SK-N-SH (cell line): ENCODE measurements around the gene CTTN. TPM values are rescaled to one million over a fixed set of nuclear protein-coding genes. Genes with fewer than 3 reads are reported as not detected.
A peak's percentile ranks its signal among the peaks of the same experiment; 100 is the strongest.

Source experiments
- CTCF ChIA-PET: fragments of 300-600, 350-600 bp; formaldehyde crosslinking; extraction: SDS; loops from one replicate; lab custom pipeline; 2021; lab: Yijun Ruan, JAX
- POLR2A ChIA-PET: fragments of 350-600 bp; sonication (Branson Sonifier 250); formaldehyde crosslinking; extraction: SDS; loops from one replicate; lab custom pipeline; 2020; ENCODE audit warnings: antibody characterized with exemption, inconsistent platforms; lab: Yijun Ruan, JAX
- DNase-seq: peaks from one replicate; pipeline ENCODE4 v3.0.0; 2012
- H2AFZ ChIP-seq: fragments of 200-600 bp; sonication (generic); 2 replicates; pipeline ENCODE4 v1.8.1; 2016; ENCODE audit warnings: antibody characterized with exemption, mild to moderate bottlenecking, low read depth
- H3F3A ChIP-seq: fragments of 200-600 bp; sonication (generic); replicated peaks from 2 replicates; pipeline ENCODE3; 2016; ENCODE audit warnings: antibody characterized with exemption, mild to moderate bottlenecking; ENCODE audit not compliant: insufficient read depth
- H3K27ac ChIP-seq, 2 experiments: fragments of 200-500 bp in 1 of 2; fragments of 200-600 bp in 1 of 2; sonication (Bioruptor generic) in 1 of 2; sonication (generic), shearing (Covaris generic) in 1 of 2; 2 replicates each; pipeline versions ENCODE4 v1.5.1 to v1.6.1; 2014 to 2016; ENCODE audit warnings: low read depth in 2 of 2, inconsistent platforms in 1 of 2, low read length in 1 of 2, mild to moderate bottlenecking in 1 of 2, mixed read lengths in 1 of 2
- H3K27me3 ChIP-seq: fragments of 200-600 bp; sonication (generic), shearing (Covaris generic); 2 replicates; pipeline ENCODE4 v1.6.1; 2016; ENCODE audit warnings: mixed run types; ENCODE audit not compliant: insufficient read depth
- H3K36me3 ChIP-seq, 2 experiments: fragments of 200-500 bp in 1 of 2; fragments of 200-600 bp in 1 of 2; sonication (Bioruptor generic) in 1 of 2; sonication (generic) in 1 of 2; replicated peaks in 1 of 2; 2 replicates each; pipeline versions ENCODE3 to v1.5.1; 2014 to 2016; ENCODE audit warnings: low read length in 1 of 2, mild to moderate bottlenecking in 1 of 2; ENCODE audit not compliant: insufficient read depth in 2 of 2, control insufficient read depth in 1 of 2
- H3K4me1 ChIP-seq, 2 experiments: fragments of 200-500 bp in 1 of 2; fragments of 200-600 bp in 1 of 2; sonication (Bioruptor generic) in 1 of 2; sonication (generic), shearing (Covaris generic) in 1 of 2; 2 replicates each; pipeline versions ENCODE4 v1.5.1 to v1.6.1; 2014 to 2016; ENCODE audit warnings: low read depth in 1 of 2, low read length in 1 of 2, mixed run types in 1 of 2; ENCODE audit not compliant: insufficient read depth in 2 of 2, control insufficient read depth in 1 of 2
- H3K4me2 ChIP-seq: fragments of 200-600 bp; sonication (generic), shearing (Covaris generic); 2 replicates; pipeline ENCODE4 v1.6.1; 2017; ENCODE audit warnings: mixed run types
- H3K4me3 ChIP-seq, 2 experiments: fragments of 200-500 bp in 1 of 2; fragments of 200-600 bp in 1 of 2; sonication (Bioruptor generic) in 1 of 2; sonication (generic), shearing (Covaris generic) in 1 of 2; 2 replicates each; pipeline versions ENCODE4 v1.5.1 to v1.8.1; 2014 to 2016; ENCODE audit warnings: low read depth in 2 of 2, inconsistent platforms in 1 of 2, low read length in 1 of 2, mild to moderate bottlenecking in 1 of 2, mixed read lengths in 1 of 2, moderate library complexity in 1 of 2
- H3K79me2 ChIP-seq: fragments of 200-600 bp; sonication (generic); 2 replicates; pipeline ENCODE4 v1.8.1; 2017; ENCODE audit warnings: mild to moderate bottlenecking; ENCODE audit not compliant: insufficient read depth
- H3K9ac ChIP-seq: fragments of 200-600 bp; sonication (generic); 2 replicates; pipeline ENCODE4 v1.6.1; 2017; ENCODE audit warnings: mixed run types
- H3K9me2 ChIP-seq: fragments of 200-600 bp; sonication (generic); 2 replicates; pipeline ENCODE4 v1.6.1; 2017; ENCODE audit warnings: mixed run types
- H3K9me3 ChIP-seq: fragments of 200-600 bp; sonication (generic); 2 replicates; pipeline ENCODE4 v1.6.1; 2017; ENCODE audit warnings: mixed run types, mild to moderate bottlenecking, moderate library complexity
- H4K20me1 ChIP-seq: fragments of 200-600 bp; sonication (generic); 2 replicates; pipeline ENCODE4 v1.6.1; 2017; ENCODE audit warnings: mild to moderate bottlenecking, mixed run types; ENCODE audit not compliant: insufficient read depth
- CHD2 ChIP-seq: fragments of 150-350 bp; IDR thresholded peaks from 2 replicates; pipeline ENCODE4 v1.6.1; 2018; ENCODE audit warnings: low read length; ENCODE audit not compliant: partially characterized antibody
- CTCF ChIP-seq: fragments of 200-600 bp; sonication (generic); IDR thresholded peaks from 2 replicates; pipeline ENCODE4 v1.6.1; 2017; ENCODE audit warnings: antibody characterized with exemption, mild to moderate bottlenecking, moderate library complexity
- EZH2phosphoT487 ChIP-seq: fragments of 200-600 bp; sonication (generic); IDR thresholded peaks from 2 replicates; pipeline ENCODE4 v1.6.1; 2017; ENCODE audit warnings: low read depth, mixed run types, mild to moderate bottlenecking, antibody characterized with exemption, moderate library complexity, borderline replicate concordance
- FOSL2 ChIP-seq: IDR thresholded peaks from 2 replicates; pipeline ENCODE4 v1.4.0; 2012; ENCODE audit warnings: low read depth, mild to moderate bottlenecking, moderate library complexity, borderline replicate concordance
- IRF3 ChIP-seq: fragments of 150-350 bp; IDR thresholded peaks from 2 replicates; pipeline ENCODE4 v1.6.1; 2016; ENCODE audit warnings: mild to moderate bottlenecking, low read depth, low read length
- MXI1 ChIP-seq: IDR thresholded peaks from 2 replicates; pipeline ENCODE4 v1.6.1; 2012; ENCODE audit warnings: mild to moderate bottlenecking, low read depth, low read length, improper control_type of control experiment
- PBX3 ChIP-seq: IDR thresholded peaks from 2 replicates; pipeline ENCODE4; 2012
- POLR2AphosphoS5 ChIP-seq: IDR thresholded peaks from 2 replicates; pipeline ENCODE4 v1.6.1; 2012; ENCODE audit warnings: low read depth, low read length
- RAD21 ChIP-seq: IDR thresholded peaks from 2 replicates; pipeline ENCODE4 v1.6.1; 2012; ENCODE audit warnings: mild to moderate bottlenecking, low read length
- RCOR1 ChIP-seq: fragments of 150-350 bp; IDR thresholded peaks from 2 replicates; pipeline ENCODE4 v1.6.1; 2017; ENCODE audit warnings: antibody characterized with exemption, low read length
- RXRA ChIP-seq: IDR thresholded peaks from 2 replicates; pipeline ENCODE4 v1.4.0; 2012; ENCODE audit warnings: low read depth, mild to moderate bottlenecking, borderline replicate concordance
- SIN3A ChIP-seq: IDR thresholded peaks from 2 replicates; pipeline ENCODE4 v1.6.1; 2012; ENCODE audit warnings: low read depth, mild to moderate bottlenecking, low read length, moderate library complexity, borderline replicate concordance
- SMC3 ChIP-seq: IDR thresholded peaks from 2 replicates; pipeline ENCODE4 v1.6.1; 2012; ENCODE audit warnings: low read depth, low read length, improper control_type of control experiment
- TCF12 ChIP-seq: IDR thresholded peaks from 2 replicates; pipeline ENCODE4 v1.4.0; 2012
- TEAD4 ChIP-seq: IDR thresholded peaks from 2 replicates; pipeline ENCODE4 v1.4.0; 2012; ENCODE audit warnings: mild to moderate bottlenecking, borderline replicate concordance; ENCODE audit not compliant: insufficient read depth
- USF1 ChIP-seq: IDR thresholded peaks from 2 replicates; pipeline ENCODE4 v1.4.0; 2012; ENCODE audit warnings: low read depth, borderline replicate concordance
- USF2 ChIP-seq: fragments of 150-350 bp; IDR thresholded peaks from 2 replicates; pipeline ENCODE4 v1.6.1; 2017; ENCODE audit warnings: antibody characterized with exemption, low read length, low read depth, borderline replicate concordance
- YY1 ChIP-seq: IDR thresholded peaks from 2 replicates; pipeline ENCODE4 v1.4.0; 2012; ENCODE audit warnings: low read depth, mild to moderate bottlenecking
- WGBS: methylation state at CpG from one replicate; pipeline ENCODE4 v1.1.6; 2017; ENCODE audit warnings: low lambda C conversion rate; 5-methylcytosine and 5-hydroxymethylcytosine counted together
- polyA plus RNA-seq, 3 experiments: library from polyadenylated mRNA; depleted of rRNA; stranded (reverse); fragments of >200 nt; gene quantifications; 2 replicates each; pipeline ENCODE4 v1.2.3, GENCODE V29; 2012

CTTN gene
- polyA plus RNA-seq, 1 of the 3 experiments (the other 2 are of a cell fraction) = 243 TPM

- Histone ChIP-seq H3K9me3 (no peaks in the 10 kb centered on the region), H3F3A (peaks cover 15% of the 10 kb centered on the region), H4K20me1 (peaks cover 50% of the 10 kb centered on the region; the same call in 1 of the 2 replicates), H3K27me3 (no peaks in the 10 kb centered on the region), H3K9me2 (no peaks in the 10 kb centered on the region), H3K4me2 (no peak overlapping the region), H3K4me3 (no peak overlapping the region), H3K27ac (no peak overlapping the region), H3K36me3 (peaks cover 61 to 84% of the 10 kb centered on the region in 2 experiments), H3K4me1 (no peaks in the 10 kb centered on the region; a peak in 1 of 4 replicates), H3K9ac (no peak overlapping the region), H2AFZ (no peak overlapping the region), H3K79me2 (peaks cover 61% of the 10 kb centered on the region; the same call in 1 of the 2 replicates)
- DNase-seq = no peak
- CTCF ChIA-PET = no interaction called here
- POLR2A ChIA-PET = interaction anchor here (0.7 kb wide), 1 partner anchor 15 kb away, joined by 3 read pairs; no protein-coding TSS in a partner anchor
- peak; percentile 51 for TF ChIP-seq CTCF
- TF ChIP-seq POLR2AphosphoS5 = no peak
- WGBS = 83% methylated on average over 5 of the region's 10 CpGs
Measured at GRCh38 chr11:70415191-70415590, 16.9 kb downstream of the CTTN start.

GRCh38 chr11:70415642-70416395, 17.5 kb downstream of the CTTN start:
- H3K9ac ChIP-seq = no peak overlapping the region
- H2AFZ ChIP-seq = no peak overlapping the region
- H4K20me1 ChIP-seq = peaks cover 54% of the 10 kb centered on the region
- no peak overlapping the region for H3K27ac ChIP-seq
- no peak overlapping the region for H3K4me3 ChIP-seq
- H3K4me2 ChIP-seq = no peak overlapping the region
- POLR2A ChIA-PET = interaction anchor here (0.7 kb wide), 1 partner anchor 16 kb away, joined by 3 read pairs; no protein-coding TSS in a partner anchor
- H3K4me1 ChIP-seq = no peaks in the 10 kb centered on the region; a peak in 1 of 4 replicates
- 89% methylated on average over 16 of the region's 25 CpGs for WGBS
- no peaks in the 10 kb centered on the region for H3K27me3 ChIP-seq
- CTCF ChIA-PET = no interaction called here
- H3F3A ChIP-seq = peaks cover 15% of the 10 kb centered on the region
- DNase-seq = no peak
- peaks cover 60% of the 10 kb centered on the region; the same call in 1 of the 2 replicates for H3K79me2 ChIP-seq
- H3K36me3 ChIP-seq = peaks cover 61 to 84% of the 10 kb centered on the region in 2 experiments
- TF ChIP-seq USF2 (no peak), POLR2AphosphoS5 (no peak), TEAD4 (no peak), MXI1 (no peak), SIN3A (no peak), USF1 (no peak), SMC3 (no peak), FOSL2 (no peak), RAD21 (no peak), CHD2 (no peak), TCF12 (no peak), RCOR1 (no peak), EZH2phosphoT487 (no peak), YY1 (no peak), RXRA (no peak), IRF3 (no peak), PBX3 (no peak)
- no peaks in the 10 kb centered on the region for H3K9me3 ChIP-seq
- no peaks in the 10 kb centered on the region for H3K9me2 ChIP-seq
